CD4-positive, alpha-beta T cell treated with Interleukin-10 for 1 hour (primary cell): ENCODE data around the gene CALML6.

Experiments used
- DNase-seq: peaks from one replicate; pipeline ENCODE4 v3.0.0-alpha.2; 2020

The CALML6 gene

DNA sequence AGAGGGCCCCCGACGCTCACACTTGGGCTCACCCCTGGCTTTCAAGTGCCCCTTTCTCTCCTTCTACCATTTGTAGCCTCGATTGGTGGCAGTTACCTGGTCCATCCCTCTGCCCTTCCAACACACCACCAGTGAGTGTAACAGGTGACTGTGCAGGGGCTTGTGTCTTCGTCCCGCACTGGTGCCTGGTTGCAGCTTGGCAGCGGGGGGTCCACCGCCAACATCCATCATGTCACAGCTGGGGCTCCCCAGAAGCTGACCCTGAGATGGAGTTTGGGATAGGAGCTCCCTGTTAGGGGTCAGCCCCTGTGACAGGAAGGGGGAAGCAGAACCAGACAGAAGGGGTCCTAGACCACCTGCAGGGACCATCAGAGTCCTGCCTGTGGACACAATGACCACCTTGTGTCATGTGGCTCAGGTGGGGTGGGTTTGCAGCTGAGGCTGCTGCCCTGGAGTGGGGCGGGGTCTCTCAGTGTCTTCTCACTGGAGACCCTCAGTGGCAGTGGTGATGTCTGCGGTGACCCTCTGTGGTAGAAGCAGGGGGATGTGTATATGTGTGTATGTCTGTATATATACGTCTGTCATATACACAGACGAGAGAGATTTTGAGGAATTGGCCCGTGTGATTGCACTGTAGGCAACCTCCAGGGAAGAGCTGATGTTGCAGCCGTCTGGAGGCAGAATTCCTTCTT is 3.6 kb upstream of the CALML6 start:
- no peak for DNase-seq

DNA sequence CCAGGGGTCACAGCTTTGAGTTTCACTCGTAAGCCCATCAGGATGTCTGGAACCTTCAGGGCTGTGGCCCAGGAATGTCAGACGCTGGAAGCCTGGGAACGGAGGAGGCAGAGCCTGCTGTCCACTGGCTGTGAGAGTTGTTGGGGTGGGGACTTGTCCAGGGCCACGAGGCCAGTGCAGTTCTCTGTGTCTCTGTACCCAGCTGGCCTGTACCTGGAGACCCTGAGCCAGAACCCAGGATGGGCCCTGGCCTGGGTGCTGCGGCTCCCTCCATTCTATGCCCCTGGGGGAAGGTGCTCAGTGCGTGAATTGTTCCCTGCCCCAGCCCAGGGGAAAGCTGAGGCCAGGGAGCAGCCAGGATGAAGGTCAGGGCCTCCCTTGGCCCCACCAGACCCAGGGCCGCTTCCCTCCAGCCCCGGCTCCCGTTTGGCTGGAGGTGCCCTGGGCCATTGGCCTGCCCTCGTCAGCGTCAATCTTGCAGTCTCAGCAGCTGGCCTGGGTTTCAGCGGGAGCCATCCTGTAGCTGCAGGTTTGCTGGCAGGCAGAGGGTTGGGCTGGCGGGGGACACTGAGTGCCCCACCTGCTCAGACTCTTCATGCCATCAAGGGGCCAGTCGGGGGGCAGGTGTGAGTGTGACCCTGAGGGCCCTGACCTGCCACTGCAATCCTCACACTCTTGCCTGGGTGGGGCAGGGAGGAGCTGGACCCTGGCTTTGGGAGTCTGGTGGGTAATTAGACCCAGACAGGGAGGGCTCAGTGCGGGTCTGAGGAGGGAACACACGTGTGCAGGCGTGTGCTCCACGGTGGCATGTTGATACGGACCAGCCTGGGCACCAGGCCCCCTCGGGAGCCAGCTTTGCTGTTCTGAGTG is 724 bp upstream of the CALML6 start:
- no peak for DNase-seq

DNA sequence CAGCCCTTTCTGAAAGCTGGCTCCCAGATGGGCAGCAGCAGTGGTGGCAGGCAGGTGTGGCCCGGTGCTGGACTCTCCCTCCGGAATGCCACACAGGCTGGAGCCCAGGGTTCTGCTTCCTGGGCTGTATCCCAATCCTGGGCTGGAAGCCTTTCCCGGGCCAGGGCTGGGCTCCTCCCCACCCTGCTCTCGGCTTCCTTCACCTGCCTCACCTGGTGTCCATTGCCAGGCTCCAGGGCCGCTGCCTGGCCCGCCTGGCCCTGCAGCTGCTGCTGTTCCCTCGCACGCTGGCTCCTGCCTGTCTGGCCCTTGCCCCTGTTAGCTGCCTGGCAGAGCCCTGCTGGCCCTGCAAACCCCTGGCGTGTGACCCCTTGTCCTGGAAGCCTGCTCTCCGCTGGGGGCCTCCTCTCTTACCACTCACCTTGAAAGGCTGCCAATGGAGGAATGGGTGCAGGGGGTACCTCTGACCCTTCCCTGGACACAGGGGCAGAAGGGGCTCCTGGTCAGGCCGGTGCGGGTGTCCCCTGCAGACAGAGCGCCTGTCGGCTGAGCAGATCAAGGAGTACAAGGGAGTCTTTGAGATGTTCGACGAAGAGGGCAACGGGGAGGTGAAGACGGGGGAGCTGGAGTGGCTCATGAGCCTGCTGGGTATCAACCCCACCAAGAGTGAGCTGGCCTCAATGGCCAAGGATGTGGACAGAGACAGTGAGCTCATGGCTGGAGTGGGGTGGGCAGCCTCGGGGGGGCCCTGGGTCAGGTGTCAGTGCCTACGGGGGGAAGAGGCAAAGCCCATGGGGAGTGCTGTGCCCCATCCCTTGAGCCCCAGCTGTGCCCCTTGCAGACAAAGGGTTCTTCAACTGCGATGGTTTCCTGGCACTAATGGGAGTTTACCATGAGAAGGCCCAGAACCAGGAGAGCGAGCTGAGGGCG is 1.1 kb downstream of the CALML6 start:
- DNase-seq: no peak

DNA sequence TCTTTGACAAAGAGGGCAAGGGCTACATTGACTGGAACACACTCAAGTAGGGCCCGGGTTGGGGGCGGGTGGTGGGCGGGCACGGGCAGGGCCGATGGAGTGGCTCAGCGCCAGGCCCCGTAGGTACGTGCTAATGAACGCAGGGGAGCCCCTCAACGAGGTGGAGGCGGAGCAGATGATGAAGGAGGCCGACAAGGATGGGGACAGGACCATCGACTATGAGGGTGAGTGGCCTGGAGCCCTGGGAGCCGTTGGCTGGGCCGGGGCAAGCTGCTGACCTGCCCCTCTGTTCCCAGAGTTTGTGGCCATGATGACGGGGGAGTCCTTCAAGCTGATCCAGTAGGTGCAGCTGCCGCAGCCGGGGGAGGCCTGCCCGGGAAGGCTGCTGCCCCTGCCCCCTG is 1.8 kb downstream of the CALML6 start:
- no peak for DNase-seq

DNA sequence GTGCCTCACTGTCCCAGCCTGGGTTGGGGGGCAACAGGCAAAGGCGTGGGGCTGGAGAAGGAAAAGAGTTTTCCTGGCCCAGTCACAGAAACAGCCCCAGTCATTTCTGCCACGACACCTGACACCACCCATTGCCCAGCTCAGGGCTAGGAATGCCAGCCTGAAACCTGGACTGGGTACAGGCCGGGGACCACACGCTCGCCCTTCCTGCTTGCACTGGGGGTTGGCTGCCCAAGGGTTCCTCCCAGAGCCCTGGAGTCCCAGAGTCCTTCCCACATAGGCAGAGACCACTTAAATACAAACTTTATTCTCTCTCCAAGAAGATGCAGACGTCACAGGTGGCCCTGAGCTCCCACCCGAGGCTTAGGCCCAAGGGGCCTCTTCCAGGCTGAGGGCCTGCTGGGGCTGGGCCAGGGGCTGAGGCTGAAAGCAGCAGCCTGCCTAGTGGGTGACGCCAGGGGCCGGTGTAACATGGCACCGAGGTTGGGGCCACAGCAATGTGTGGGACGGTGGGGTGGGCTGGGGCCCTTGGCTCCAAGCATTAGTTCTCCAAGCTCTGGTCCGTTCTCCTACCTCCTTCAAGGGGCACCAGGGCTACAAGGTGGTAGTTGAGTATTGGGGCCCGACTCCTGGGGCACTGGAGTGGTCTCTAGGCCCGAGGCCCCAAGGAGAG is 2.4 kb downstream of the CALML6 start:
- DNase-seq: no peak

DNA sequence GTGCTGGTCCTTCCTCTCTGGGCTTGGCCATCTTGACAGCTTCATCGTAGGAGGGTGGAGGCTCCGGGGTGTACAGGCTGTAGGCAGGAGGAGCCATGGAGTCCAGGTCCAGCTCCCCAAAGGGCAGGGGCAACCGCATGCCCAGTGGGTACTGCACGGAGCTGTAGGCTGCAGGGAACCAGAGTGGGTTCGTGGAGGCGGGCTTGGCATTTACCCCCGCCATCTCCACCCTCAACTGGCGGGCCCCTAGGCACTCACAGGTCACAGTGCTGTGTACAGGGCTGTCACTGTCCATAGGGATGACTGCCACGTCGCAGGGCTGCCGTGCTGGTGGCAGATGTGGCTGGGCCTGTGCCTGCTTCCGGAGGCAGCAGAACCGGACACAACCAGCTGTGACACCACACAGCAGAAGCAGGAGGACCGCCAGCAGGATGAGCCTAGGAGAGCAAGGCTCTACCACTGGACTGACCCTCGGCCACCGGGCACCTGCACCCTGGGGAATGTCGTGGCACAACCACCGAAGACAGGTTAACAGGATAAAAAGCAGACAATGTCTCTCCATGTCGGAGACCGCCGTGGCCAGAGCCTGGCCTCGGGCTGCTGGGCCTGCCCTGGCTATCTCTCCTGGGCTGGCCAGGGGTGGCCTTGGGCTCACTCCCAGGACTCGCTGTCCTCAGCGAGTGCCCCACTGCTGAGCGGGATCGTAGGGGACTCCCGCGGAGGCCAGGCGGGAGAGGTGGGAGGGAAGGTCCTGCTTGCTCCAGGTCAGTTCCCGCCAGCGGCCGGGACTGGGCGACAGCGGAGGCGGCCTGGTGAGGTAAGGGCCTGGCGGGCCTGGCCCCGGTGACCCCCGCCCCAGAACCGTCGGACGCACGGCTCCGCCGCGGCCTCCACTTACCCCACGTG is 3.2 kb downstream of the CALML6 start:
- no peak for DNase-seq

DNA sequence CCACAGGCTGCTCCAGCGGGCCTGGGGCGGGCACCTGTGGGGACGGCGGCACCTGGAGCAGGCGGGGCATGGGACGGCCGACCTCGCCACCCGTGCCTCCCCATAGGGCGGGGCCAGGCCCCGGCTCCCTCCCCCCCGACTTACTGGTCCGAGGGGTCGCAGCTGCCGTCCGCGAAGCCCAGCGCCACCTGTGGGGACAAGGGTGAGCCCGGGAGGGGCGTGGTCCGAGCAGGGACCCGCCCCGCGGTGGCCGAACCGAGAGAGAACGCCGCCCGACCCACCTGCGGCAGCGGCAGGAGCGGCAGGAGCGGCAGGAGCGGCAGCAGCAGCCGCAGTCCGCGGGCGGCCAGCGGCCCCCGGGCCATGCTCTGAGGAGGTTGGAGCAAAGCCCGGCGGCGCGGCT is 3.8 kb downstream of the CALML6 start, which contains the start of gene TMEM52:
TMEM52 (minus strand) TSS at position 379 of the 403 bp plus-strand sequence; CDS start at position 365, 14 bp downstream.
- DNase-seq: no peak

DNA sequence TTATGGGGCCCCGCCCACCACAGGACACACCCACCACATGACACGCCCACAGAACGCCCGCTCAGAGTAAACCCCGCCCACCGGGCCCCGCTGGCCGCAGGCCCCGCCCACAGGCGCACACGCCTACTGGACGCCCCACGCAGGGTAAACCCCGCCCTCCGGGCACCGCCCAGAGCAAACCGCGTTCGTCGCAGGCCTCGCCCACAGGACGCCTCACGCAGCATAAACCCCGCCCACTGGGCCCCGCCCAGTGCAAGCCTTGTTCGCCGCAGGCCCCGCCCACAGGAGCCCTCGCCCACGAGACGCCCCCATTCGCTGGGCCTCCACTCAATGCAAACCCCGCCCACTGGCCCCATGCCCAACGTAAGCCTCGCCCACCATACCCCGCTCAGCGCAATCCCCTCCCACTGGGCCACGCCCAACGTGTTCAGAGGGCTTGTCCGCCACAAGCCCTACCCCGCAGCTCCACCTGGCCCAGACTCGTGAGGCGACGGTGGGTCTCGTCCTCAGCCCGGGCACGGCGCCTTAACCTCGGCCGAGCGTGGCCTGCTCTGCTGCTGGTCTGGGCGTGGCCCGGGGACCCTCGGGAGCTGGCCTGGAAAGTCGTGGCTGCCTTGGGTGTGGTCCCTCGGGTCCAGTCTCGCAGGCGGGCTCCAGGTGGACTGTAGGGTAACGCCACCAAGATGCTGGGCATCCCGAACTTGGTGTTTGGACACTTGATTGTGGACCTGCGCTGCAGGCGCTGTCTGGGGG is 4.4 kb downstream of the CALML6 start:
- DNase-seq: peak; percentile 100

DNA sequence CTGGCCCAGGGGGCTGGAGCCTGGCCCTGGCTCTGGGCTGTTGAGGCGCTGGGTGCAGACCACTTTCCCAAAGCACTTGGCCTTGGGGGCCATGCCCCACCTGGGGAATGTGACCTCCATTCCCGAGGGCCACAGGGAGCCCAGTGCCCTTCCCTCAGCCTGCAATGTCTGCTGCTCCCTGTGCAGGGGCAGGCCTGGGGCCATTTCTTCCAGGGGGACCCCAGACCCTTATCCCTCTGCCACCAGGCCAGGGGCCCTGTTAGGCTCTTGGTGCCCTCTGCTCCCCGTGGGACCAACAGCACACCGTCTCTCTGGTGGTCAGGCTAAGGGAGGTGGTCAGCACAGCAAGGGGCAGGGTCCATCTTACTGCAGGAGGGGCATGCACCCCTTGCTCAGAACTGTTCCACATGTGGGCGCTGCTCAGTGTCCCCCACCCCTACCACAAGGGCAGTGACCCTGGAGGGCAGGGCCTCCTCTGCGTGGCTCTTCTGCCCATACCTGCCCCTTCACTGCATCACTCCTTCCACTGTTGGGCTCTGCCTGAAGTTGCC is 5.1 kb downstream of the CALML6 start:
- no peak for DNase-seq

DNA sequence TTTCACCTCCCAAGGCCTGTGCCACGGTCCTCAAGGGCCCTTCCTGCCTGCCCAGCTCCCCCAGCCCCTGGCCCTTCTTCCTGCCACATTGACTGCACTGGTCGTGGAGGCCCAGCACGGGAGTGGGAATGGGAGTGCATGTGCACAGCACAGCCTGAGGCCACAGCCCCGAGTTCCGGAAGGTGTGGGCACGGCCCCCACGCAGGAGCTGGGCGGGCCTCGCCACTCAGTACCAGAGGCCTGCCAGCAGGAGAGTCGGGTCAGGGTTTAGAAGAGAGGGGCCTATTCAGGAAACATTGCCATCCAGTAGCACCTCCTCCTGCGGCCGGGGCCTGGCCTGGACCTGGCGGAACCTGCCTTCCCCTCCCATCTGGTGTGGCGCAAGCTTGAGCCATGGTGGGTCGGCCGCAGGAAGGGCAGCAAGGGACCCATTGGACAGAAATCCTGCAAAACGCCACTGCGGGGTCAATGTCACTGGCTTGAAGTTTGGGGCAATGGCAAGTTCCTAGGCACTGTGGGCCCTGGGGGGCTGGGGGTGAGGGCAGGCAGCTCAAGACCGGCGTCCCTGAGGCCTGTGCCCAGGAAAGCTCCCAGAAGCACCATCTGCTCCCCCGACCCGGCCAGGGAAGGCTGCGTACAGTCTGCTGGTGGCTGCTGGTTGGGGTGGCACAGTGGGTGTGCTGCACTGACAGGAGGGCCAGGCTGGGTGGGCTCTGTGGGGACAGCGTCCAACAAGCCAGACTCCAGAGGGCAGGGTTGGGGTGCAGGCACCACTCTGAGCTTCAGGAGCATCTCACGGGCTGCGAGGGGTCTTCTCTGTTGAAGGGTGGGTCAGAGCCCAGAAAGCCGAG is 5.8 kb downstream of the CALML6 start:
- no peak for DNase-seq

DNA sequence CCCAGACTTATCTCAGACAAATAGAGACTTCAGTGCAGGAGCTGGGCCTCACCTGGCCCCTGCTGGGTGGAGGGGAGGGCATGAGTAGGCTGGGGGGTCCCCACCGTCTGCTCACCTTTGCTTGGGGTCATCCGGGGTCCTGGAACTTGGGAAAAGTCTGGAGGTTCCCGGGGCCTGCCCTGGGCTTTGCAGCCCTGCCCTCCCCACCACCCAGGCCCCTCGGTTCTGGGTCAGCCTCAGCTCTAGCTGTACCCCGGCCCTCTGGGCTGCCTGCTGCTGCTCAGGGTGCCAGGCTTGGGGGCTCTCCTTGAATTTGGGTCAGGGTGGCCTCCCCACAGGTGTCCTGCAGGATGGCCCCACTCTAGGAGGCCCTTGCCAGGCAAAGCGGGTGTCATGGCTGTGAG is 6.4 kb downstream of the CALML6 start:
- DNase-seq: no peak

DNA sequence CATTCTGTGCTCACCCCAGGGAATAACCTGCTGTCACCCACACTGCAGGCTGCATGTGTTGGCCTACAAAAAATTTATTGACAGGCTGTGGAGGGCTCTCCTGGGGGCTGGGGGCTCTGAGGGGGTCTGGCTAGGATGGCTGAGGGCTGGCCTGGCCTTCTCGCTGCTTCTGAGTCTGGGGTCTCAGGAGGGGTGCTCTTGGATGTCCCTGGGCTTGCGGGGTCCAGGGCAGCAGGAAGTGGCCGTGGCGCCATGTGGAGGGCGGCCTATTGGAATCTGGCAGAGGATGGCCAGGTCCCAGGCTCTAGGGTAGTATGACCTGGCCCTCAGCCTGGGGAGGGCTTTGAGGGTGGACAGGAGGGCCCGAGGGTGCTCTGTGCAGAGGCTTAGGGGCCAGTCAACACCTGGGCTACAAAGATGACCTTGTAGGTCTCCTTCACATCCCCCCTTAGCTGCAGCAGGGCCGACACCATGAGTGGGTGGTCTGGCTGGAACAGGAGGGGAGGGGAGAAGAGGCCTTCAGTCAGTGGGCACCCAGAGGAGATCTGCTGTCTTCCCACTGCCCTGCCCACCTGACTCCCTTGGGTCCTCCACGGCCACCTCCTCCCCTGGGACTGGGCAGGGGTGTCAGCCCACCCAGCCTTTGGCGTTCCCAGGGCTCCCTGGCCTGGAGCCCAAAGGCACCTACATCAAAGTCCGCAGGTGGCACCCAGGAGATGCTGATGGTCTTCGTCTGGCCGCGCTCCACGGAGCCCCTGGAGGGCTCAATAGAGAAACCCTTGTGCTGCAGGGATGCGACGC is 7.0 kb downstream of the CALML6 start:
- no peak for DNase-seq

DNA sequence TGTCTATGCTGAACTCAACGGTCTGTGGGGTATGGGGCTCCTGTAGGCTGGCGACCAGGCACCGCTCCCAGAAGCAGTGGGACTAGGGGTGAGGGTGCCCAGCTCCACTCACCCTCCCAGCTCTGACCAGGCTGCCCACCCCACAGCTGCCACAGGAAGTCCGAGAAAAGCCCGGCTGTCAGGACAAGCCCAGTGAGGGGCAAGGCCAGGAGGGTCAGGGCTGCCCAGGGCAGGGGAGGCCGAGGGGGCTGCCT is 7.6 kb downstream of the CALML6 start:
- no peak for DNase-seq

DNA sequence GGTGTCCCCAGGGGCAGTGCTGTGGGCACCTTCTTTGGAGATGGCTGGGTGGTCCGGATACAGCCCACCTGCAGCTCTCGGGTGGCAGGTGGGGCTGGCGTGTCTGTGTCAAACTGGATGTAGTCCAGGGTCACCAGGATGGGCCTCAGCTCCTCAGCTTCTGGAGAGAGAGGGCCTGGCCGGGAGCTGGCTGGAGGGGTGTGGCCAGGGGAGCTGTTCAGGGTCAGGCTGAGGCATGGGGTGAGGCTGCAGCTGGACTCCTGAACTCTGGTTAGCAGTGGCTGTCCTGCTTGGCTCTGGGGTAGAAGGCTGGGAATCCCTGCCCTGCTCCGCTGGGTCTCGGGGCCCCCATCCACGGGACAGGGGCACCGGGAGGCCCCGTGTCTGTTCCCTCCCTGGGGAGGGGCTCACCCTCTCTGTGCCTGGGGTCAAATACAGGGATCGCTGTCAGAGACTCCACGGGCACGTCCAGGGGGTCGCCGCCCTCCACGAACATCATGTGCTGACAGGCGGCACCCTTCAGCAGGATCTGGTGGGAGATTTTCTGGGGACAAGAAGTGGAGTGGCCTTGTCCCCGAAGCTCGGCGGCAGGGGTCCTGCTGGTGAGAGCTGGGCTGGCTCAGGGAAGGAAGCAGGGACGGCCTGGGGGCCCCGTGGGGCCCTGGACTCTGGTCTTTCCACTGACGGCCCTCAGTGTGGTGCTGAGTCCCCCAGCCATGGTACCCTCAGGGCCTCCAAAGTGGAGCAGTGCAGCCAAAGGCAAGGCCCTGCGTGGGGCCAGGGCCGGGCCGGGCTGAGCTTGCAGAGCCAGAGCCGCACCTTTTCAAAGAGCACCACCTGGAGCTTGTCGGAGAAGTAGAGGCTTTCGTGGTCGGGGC is 8.1 kb downstream of the CALML6 start:
- no peak for DNase-seq

DNA sequence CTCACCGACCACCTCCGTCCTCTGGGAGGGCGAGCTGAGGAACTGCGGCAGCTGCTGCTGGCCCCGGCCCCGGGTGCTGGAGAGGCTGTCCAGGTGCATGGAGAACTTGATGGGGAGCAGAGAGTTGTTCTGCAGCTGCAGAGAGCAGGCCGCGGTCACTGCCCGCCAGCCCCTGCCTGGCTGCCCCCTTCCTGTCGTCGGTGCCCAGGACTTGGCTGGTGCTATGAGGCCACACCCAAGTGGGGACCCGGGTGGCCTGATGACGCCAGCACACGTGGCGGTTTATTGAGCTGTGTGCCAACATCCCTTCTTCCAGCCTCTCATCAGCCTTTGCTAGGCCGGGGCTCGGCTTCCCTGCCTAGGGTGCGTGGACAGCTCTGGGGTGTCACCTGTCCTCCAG is 9.3 kb downstream of the CALML6 start:
- DNase-seq: no peak

DNA sequence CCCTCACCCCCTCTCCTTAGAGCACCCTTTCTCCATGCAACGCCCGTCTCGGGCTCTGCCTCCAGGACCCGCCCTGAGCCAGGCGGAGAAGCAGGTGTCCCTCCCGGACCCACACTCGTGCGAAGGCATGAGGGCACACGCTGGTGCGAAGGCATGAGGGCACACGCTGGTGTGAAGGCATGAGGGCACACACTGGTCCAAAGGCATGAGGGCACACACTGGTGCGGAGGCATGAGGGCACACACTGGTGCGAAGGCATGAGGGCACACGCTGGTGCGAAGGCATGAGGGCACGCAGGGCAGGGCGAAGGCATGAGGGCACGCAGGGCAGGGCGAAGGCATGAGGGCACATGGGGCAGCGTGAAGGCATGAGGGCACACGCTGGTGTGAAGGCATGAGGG is 9.8 kb downstream of the CALML6 start:
- DNase-seq: no peak

DNA sequence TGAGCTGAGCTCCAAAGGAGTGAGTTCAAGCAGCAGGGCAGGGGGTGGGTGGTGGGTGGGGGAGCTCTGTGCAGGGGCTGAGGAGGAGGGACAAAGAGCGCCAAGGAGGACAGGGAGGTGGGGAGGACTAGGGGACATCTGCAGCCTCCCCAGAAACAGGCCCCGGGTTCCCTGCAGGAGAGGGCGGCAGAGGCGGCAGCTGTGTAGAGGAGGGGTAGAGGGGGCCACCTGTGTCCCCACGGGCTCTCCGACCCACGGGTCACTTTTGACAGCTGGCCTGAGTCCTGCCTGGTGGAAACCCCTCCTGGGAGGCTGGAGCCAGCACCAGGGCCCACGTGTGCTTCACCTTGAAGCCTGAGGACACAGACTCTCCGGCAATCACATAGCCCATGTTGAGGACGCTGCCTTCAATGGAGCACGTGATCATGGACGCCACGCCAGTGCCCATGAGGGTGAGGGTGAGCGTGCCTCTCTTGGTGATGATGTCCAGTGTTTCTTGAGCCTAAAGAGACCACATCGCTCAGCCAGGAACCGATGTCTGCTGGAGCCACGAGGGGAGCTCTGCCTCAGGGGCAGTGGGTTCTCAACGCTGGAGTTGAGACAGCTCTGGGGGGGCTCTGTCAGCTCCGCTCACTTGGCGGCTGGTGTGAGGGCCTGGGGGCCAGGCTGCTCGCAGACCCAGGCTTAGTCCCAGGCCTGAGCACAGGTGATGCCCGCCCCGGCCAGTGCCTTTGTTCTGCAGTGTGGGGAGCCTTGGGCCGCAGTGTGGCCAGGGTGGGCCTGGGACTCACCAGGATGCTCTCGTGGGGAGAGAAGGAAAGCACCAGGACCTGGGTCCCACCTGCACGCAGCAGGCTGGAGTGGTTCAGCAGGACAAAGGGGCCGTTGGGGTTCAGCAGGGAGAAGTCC is 10.6 kb downstream of the CALML6 start:
- no peak for DNase-seq
